ENCODE results near the gene CNST. TPM values are rescaled to one million over a fixed set of nuclear protein-coding genes. Genes with fewer than 3 reads are reported as not detected.
A peak's percentile ranks its signal among the peaks of the same experiment; 100 is the strongest.
"Not testable (repeated sequence)": the region's sequence is repeated elsewhere in the genome, so short reads cannot be mapped to it uniquely, and the experiment has no call there.

CNST gene
- total RNA-seq, 4 donors from 2014 or later, result 20.2 to 26.2 (median 24.3) TPM

DNA sequence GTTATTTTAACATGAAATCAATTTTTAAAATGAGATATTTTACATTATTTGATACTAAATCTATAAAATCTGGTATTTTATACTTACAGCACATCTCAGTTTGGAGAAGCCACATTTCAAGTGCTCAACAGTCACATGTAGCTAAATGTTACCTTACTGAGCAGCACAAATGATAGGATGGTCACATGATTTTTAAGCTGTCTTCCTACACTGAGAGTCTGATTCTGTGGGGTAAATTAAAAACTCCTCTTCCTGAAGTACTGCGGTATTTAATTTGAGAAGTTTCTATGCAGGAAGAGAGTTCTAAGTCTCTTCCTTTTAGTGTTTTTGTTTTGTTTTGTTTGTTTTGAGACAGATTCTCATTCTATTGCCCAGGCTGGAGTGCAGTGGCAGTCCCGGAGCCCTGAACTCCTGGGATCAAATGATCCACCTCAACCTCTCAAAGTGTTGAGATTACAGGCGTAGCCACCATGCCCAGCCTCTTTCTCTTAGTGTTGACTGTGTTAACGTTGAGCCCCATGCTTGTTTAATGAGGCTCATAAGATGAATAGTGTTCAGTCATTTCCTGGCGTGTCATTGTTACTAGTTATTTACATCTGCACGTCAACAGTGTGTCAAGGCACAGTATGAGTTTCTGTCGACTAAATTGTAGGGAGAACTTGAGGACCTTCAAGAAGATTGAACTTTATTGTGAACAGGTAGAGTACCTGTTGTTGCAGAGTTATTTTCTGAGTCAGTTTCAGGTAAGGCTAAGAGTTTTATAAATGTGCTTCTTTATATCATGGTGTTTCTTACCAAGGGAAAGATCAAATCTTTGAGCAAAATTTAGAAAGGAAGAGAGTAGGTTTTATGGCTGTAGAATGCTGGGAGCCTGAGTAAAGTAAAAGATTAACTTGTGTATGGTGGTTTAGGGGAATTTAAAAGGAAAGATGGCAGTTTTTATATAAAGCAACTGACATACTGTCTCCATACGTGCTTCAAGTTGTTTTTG, 3.3 kb downstream of the CNST start:
- no peak for DNase-seq (ENCODE audit: low spot score in 2 of 2)
- WGBS, result 65% methylated on average over 8 of the region's 8 CpGs
- Histone ChIP-seq H3K4me1 (peaks cover 23% of the 10 kb centered on the region), H3K27me3 (no peaks in the 10 kb centered on the region), H3K36me3 (no peaks in the 10 kb centered on the region), H3K9me3 (no peaks in the 10 kb centered on the region), H3K4me3 (no peak overlapping the region), H3K27ac (peak overlapping the region; percentile 56)
- TF ChIP-seq, protein P1, sequence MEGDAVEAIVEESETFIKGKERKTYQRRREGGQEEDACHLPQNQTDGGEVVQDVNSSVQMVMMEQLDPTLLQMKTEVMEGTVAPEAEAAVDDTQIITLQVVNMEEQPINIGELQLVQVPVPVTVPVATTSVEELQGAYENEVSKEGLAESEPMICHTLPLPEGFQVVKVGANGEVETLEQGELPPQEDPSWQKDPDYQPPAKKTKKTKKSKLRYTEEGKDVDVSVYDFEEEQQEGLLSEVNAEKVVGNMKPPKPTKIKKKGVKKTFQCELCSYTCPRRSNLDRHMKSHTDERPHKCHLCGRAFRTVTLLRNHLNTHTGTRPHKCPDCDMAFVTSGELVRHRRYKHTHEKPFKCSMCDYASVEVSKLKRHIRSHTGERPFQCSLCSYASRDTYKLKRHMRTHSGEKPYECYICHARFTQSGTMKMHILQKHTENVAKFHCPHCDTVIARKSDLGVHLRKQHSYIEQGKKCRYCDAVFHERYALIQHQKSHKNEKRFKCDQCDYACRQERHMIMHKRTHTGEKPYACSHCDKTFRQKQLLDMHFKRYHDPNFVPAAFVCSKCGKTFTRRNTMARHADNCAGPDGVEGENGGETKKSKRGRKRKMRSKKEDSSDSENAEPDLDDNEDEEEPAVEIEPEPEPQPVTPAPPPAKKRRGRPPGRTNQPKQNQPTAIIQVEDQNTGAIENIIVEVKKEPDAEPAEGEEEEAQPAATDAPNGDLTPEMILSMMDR (IDR thresholded peaks at IDR 0.05), result no peak
- TF ChIP-seq EP300 (IDR thresholded peaks at IDR 0.05) (no peak), POLR2AphosphoS5 (IDR thresholded peaks at IDR 0.05) (no peak), POLR2A (IDR thresholded peaks at IDR 0.05) (no peak)

DNA sequence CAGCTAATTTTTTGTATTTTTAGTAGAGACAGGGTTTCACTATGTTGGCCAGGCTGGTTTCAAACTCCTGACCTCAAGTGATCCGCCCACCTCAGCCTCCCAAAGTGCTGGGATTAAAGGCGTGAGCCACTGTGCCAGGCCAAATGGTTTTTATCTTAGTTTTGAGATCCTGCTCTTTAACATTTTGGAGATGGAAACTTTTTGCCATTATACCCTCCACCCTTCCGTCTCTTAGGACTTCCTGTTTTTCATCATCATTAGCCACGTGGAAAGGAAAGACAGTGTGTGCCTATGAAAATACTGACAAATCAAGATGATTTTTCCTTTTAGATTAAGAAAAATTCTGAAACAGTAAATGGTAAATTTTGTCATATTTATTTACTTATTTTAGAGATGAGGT, 5.1 kb downstream of the CNST start:
- not testable (repeated sequence) for DNase-seq (ENCODE audit: low spot score in 2 of 2); H3K9me3 ChIP-seq; H3K4me3 ChIP-seq; H3K27me3 ChIP-seq; H3K36me3 ChIP-seq
- Histone ChIP-seq H3K4me1 (peaks cover 15% of the 10 kb centered on the region), H3K27ac (peak overlapping the region; percentile 55)
- WGBS, result 67% methylated on average over 4 of the region's 4 CpGs

DNA sequence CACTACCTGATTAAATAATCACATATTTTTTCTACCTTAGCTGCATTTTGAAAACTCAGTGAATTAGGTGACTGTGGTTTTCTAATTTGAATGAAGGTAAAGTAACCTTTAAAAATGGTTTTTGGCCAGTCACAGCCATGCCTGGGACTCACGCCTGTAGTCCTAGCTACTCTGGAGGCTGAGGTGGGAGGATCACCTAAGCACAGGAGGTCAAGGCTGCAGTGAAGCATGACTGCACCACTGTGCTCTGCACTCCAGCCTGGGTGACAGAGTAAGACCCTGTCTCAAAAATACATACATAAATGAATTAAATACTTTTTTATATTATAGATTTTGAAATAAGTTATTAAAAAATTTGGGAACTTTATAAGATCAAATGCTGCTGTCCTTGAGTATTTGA, 5.7 kb downstream of the CNST start:
- H3K9me3 ChIP-seq, result no peaks in the 10 kb centered on the region
- TF ChIP-seq POLR2AphosphoS5 (IDR thresholded peaks at IDR 0.05) (no peak), EP300 (IDR thresholded peaks at IDR 0.05) (no peak), POLR2A (IDR thresholded peaks at IDR 0.05) (no peak)
- TF ChIP-seq, protein P1 (IDR thresholded peaks at IDR 0.05), result no peak
- no peak for DNase-seq (ENCODE audit: low spot score in 2 of 2)
- 96% methylated on average over 1 of the region's 1 CpG for WGBS
- H3K36me3 ChIP-seq, result no peaks in the 10 kb centered on the region
- H3K4me1 ChIP-seq, result peaks cover 15% of the 10 kb centered on the region
- no peaks in the 10 kb centered on the region for H3K27me3 ChIP-seq
- H3K27ac ChIP-seq, result no peak overlapping the region
- no peak overlapping the region for H3K4me3 ChIP-seq

DNA sequence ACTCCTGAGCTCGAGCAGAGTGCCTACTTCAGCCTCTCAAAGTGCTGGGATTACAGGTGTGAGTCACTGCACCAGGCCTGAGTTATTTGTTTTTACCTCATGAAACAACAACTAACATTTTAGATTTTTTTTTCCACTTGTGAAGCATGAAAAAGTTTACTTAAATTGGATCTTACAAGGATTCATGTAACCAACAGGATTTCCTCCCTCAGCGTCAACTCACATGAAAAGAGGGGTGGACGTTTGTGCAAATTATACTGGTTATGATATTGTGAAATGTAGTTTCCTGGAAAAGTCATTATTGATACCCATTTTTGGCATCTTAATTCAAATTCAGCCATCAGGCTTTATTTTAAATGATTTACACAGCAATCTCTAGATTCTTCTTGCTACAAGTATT, 6.5 kb downstream of the CNST start:
- TF ChIP-seq, protein P1 (IDR thresholded peaks at IDR 0.05), result no peak
- no peak for DNase-seq (ENCODE audit: low spot score in 2 of 2)
- Histone ChIP-seq H3K27me3 (no peaks in the 10 kb centered on the region), H3K9me3 (no peaks in the 10 kb centered on the region), H3K27ac (no peak overlapping the region), H3K36me3 (no peaks in the 10 kb centered on the region), H3K4me1 (peaks cover 12% of the 10 kb centered on the region), H3K4me3 (no peak overlapping the region)
- WGBS, result 75% methylated on average over 3 of the region's 3 CpGs

DNA sequence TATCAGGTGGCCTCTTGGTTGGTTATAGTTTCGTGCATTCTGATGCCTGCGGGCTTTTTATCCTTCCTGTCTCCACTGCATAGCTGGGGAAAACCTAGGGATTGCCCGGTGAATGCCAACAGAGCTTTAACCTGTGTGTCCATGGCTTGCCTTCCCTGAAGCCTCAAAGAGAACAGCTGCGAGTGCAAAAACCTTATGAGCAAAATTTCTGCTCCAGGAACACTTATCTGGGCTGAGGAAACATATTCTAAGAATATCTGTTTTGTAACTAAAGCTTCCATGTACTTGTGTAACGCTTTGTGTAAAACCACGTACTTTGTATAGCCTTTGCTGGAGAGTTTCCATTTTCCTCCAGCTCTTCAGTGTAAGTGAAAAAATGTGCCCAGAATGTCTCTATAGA, 7.2 kb downstream of the CNST start:
- TF ChIP-seq EP300 (IDR thresholded peaks at IDR 0.05) (no peak), POLR2A (IDR thresholded peaks at IDR 0.05) (no peak), POLR2AphosphoS5 (IDR thresholded peaks at IDR 0.05) (no peak)
- TF ChIP-seq, protein P1 (IDR thresholded peaks at IDR 0.05), result no peak
- DNase-seq (ENCODE audit: low spot score in 2 of 2), result no peak
- Histone ChIP-seq H3K9me3 (no peaks in the 10 kb centered on the region), H3K4me3 (no peak overlapping the region), H3K4me1 (peaks cover 5% of the 10 kb centered on the region), H3K27ac (peak overlapping the region; percentile 24), H3K36me3 (no peaks in the 10 kb centered on the region), H3K27me3 (no peaks in the 10 kb centered on the region)
- 41% methylated on average over 6 of the region's 6 CpGs for WGBS

All from suprapubic skin (tissue), 4 donors.